ENCODE data around the gene LRP5. TPM values are rescaled to one million over a fixed set of nuclear protein-coding genes. Genes with fewer than 3 reads are reported as not detected.

The LRP5 gene
- total RNA-seq, 1 donor from 2014 or later, result 12.5 TPM

DNA sequence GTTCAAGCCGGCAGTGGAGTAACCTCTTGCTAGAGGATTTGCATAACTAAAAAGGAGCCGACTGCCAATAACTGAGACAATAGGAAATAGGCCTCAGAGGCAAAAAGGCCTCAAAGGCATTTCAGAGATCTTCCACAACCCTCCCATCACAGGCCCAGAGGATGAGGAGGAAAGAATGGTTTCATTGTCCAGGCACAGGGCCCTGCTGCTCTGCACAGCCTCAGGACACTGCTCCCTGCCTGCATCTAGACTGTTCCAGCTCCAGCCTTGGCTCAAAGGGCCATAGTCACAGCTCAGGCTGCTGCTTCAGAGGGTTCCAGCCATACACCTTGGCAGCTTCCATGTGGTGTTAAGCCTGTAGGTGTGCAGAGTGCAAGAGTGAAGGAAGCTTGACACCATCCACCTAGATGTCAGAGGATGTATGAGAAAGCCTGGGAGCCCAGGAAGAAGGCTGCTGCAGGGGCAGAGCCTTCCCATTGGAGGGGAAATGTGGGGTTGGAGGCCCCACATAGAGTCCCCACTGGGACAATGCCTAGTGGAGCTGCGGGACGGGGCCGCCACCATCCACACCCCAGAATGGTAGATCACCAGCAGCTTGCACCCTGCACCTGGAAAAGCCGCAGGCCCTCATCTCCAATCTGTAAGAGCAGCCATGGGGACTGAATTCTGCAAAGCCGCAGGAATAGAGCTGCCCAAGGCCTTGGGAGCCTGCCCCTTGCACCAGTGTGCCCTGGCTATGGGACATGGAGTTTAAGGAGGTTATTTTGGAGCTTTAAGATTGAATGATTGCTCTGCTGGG is 8.2 kb upstream of the LRP5 start:
- intact Hi-C loops (cut with micrococcal nuclease), result no loop called here

DNA sequence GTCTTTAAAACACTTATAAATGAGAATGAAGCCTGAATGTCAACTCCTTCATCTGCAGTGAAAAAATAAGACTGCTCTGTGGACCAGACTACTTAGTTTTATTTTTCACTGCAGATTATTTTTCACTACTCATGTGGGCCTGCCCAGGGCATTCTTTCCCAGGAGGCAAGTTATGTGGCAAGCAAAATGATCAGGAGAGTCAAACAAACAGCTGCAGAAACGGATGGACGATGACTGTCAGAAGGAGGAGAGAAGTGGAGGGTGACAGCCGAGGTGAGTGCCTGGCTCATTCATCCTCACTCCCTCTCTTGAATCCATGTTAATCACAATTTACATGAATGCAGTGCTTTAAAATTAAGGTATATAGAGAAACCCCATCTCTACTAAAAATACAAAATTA is 5.8 kb upstream of the LRP5 start:
- intact Hi-C loops (cut with micrococcal nuclease), result no loop called here

DNA sequence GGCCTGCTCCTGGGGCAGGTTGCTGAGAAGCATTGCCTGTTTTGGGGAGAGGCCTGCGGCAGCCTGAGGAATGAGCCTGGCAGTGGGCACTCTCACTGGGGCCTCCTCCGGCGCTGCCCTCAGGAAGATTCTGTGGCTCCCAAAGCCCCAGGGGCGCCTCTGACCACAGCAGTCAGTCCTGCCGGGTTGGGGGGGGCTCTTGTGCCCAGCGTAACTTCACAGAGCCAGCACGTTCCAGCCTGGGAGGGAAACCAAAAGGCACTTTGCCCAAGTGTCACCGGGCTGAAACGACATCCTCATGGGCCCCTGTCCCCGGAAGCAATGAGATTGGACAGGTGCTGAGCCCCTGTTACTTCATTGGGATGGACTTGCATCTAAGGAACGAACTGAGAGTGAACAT is 4.3 kb upstream of the LRP5 start:
- intact Hi-C loops (cut with micrococcal nuclease), result no loop called here

DNA sequence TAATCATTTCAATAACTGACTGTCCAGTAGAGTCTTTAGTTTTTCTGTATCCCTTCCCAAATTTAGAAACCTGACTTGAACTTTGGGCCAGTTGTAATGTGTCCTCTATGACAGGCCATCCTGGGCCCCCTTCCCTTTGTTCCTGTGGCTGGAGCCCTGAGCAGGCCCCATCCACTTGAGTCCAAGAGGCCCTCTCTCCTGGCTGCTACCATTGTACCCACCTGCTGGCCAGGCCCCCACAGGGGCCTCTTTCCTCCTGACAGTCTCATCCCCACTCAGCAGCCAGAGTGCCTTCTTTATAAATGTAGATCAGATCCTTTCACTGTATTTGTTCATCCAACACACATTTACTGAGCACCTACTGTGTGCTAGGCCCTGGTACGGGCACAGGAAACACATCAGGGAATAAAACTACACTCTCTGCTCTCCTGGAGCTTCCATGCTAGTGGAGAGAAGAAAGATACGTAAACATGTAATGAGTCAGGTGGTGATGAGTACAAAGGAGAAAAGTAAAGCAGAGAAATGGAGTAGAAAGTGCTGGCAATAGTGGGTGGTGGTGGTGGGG is 2.7 kb upstream of the LRP5 start:
- intact Hi-C loops (cut with micrococcal nuclease), result loop anchor here (5.0 kb wide), 1 partner anchor 73 kb away; no protein-coding TSS in a partner anchor

DNA sequence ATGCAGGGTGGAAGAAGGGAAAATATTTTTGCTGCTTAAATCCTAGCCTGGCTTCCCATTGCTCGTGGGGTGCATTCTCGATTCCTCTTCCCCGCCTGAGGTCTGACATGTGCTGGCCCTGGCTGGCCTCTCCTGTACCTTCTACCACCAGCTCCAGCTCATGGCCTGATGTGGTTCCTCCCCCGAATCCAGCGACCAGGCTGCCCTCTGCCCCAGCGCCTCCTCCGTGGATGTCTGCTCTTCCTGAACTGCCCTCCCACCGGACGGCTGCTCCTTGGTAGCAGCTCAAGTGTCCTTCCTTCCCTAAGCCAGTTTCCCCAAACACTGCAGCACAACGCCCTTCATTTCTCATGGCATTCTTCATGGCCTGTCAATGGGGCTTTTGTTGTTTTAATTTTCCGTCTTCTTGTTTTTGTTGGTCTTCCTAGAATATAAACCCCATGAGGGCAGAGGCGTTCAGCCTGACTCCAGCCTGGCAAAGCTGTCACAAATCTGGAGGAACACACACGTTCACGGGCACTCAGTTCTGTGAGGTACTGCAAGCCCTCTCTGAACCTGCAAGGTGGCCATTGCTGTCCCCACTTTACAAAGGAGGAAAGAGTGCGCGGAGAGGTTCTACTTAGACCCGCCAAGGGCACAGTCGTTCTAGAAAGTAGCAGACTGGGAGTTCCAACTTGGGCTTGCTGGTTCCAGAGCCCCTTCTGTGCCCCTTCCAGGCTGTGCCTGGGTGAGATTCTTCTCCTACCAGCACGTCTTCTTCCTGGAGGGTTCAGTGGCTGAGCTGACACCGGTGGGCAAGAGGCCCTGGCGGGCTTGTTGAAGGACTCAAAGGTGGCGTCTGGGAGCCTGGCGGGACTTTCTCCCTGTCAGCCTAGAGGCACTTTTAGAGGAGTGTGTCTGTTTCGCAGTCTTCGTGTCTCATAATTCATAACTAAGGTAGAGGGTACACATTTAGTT is 953 bp upstream of the LRP5 start:
- intact Hi-C loops (cut with micrococcal nuclease), result loop anchor here (5.0 kb wide), 1 partner anchor 71 kb away; no protein-coding TSS in a partner anchor

DNA sequence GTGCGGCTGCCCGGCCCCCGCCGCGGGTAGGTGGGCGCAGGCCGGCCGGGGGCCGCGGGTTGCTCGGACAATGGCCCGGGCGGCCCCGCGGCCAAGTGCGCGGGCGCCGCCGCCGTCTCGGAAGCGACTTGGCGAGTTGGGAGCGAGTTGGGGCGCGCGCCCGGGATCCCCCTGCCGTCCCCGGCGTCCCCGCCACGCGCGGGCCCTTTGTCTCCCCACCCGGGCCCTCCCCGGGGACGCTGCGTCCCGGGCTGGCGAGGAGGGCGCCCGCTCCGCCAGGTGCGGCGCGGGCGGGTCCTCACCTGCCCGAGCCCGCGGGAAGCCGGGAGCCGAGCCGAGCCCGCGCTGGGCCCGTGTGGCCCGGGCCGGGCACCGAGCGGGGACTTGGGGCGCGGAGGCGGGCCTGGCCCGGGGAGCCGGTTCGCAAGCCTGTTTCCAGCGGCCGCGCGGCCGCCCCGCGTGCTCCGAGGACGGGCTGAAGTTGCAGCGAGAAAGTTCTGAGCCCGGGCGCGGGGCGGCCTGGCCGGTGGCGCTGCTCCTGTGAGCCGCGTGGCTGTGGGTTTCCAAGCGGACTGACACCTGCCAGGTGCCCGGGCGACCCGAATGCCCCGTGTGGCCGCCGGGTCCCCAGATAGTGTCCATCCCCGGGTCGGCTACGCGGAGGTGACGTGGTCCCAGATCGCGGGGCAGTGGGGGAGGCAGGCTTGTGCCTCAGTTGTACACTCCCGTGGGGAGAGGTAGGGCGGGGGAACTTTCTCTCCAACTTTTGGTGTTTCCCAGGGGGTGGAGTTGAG is 586 bp downstream of the LRP5 start:
- intact Hi-C loops (cut with micrococcal nuclease), result loop anchor here (5.0 kb wide), 1 partner anchor 69 kb away; no protein-coding TSS in a partner anchor

DNA sequence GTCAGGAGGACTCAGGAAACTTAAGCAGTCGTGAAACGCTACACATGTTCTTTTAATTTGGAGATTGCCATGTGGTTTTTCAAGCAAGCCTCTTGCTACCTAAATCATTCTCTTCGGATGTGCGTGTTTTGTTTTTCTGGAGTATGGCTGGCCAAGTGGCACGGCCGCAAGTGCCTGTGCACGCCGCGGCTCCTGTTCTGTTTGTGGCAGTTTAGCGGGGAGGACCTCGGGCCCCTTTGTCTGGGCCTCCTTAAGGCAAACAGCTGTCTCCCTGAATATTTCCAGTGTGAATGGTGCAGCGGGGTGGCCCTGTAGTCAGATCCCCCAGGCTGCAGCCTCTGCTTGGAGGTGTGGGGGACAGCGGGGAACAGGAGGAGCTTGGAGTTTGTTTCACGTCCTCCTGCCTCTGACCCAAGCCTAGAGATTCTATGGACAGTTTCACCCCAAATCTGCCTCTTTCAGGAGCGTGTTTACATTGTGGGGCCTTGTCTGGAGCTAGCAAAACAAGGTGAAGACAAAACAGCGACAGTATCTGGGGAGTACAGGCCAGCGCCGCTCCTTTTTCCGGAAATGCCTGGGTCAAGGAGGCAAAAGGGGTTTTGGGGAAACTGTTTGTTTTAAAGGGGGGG is 1.3 kb downstream of the LRP5 start:
- intact Hi-C loops (cut with micrococcal nuclease), result loop anchor here (5.0 kb wide), 1 partner anchor 69 kb away; no protein-coding TSS in a partner anchor

DNA sequence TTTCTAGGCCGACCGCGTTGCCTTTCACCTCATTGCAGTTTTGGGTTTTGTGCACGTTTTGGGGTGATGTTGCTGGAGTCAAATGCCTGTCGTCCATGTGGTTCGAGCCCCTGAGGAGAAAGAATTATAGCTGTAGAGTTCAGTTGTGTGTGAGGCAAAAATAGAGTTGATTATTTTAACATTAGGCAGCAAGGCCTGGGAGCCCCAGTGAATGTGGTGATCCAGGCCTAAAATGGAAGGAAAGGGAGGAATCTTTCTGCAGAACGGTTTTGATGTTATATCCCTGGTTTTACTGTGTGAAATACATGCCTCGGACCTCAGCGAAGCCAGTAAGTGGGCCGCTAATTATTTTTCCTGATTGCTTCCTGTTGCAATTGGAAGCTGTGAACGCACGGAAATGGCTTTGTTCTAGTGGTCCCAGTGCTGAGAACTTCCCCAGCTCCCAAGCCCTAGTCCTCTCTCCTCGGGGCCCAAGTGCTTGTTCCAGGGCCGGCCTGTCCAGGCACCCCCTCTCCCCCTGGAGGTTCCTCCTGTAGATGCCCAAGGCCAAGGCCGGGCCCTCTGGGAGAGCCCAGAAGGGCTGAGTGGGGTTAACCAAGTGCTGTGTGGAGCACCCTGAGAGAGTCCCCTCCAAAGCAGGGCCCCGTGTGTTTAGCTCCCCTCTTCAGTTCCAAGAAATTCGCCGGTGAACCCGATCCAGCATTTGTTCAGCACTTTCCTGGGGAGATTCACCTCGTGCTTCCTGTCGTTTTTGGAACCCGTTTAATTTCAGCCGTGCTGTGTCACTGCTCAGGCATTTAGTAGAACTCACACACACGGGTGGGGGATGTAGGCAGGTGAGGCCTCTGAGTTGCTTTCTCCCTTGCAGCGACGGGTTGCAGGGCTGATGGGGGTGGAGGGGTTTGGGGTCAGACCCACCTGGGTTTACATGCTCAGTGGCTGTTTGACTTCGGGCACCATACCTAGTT is 2.1 kb downstream of the LRP5 start:
- intact Hi-C loops (cut with micrococcal nuclease), result loop anchor here (5.0 kb wide), 1 partner anchor 68 kb away; no protein-coding TSS in a partner anchor

DNA sequence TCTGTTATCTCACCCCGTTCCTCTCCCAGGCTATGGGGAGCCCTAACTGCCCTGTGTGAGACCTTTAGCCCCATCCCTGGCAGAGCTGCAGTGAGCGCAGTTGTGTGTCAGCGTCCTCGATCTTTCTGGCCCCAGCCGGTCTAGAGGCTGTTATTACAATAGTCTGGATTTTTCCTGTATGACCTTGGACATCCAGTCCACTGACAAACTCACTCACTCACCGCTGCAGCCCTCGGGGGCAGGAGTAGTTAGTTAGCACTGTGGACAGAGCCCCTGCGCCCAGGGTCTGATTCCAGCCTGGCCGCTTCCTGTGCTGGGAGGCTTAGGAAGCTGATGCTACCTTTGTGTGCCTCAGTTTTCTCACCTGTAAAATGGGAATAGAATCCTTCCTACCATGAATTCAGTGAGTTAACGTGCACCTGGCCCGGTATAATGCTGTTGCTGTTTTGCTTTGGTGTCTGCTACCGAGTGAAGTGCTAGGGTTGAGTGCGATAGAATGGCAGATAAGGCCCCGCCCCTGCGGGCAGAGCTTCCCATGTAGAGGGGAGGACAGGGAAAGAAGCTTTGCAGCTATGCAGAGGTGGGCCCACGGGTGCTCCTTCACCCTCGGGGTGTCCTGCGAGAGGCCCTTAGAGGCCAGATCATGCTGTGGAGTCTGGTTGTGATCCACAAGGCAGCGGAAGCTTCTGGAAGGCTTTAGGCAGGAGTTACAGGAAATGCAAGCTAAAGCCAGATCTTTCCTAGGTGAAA is 3.0 kb downstream of the LRP5 start:
- intact Hi-C loops (cut with micrococcal nuclease), result no loop called here

DNA sequence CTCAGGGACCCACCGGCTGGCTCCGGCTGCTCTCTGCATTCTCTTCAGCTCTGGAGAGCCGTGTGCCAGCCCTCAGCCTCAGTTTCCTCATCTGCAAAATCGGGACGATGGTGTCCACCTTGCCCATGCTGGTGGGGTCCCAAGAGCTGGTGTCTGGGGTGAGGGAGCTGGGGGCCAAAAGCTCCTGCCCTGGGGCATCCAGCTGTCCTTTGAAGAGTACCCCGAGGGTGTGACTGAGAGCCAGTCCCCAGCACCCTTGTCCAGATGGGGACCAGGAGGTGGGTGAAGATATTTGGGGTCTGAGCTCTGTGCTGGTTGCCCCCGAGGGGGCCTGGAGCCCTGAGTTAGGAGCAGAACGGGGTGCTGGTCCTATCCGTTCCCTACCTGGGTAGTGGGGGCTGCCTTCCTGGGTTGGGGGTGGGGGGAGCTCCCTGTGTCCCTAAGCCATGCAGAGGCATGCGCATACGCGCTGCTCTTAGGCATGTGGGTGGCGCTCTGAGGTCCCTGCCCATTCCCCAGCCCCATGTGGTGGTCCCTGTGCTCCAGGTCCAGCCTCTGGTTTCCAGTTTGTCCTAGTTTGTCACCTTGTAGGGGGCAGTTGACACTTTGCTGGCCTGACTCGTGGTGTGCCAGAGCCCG is 4.9 kb downstream of the LRP5 start:
- intact Hi-C loops (cut with micrococcal nuclease), result no loop called here

DNA sequence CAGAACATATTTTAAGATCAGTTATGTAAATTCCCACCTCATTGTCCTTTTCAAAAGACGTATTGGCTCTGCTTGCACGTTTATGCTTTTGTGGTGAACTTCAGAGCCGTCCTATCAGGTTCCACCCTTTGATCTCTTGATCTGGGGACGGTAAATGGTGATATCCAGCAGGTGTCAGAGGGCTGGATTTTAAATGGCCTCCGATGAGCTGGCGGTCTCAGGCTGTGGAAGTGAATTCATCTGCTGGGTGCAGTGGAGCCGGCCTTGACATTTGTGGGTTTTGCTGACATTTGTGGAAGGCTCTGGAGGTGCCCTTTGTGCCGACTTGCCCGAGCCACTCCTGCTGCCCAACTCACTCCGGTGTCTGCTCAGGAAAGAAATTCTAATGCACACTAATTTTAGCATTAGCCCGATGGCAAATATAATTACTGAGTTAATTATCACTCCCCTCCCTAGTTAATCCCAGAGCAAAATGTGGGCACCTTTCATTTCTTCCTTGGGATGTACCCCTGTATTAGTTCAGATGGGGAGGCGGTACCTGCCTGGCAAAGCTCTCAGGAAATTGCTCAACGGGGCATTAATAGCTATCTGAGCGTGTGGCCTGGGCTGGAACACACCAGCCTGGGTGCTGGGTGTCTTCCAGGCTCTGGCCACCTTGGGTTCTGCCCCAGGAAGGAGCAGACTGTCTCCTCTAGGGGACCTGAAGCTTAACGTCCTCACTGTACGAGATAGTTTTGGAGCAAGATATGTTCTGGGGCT is 9.1 kb downstream of the LRP5 start:
- intact Hi-C loops (cut with micrococcal nuclease), result no loop called here

DNA sequence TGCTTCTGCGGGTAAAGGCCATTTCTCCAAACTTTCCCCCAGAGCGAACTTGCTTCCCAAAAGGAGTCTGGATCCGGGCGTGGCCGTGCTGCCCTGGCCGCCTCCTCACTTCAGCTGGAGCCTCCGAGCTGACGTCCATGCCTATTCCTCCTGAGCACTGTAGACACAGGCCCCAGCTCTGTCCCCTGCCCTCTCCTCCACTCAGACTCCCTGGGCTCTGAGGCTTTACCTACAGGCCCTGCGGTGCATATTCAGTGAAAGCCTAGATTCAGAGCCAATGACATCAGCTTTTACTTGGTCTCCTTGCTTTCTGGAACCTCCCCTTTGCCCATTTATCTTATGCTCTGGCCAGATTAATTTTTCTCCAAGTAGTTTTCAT is 9.7 kb downstream of the LRP5 start:
- intact Hi-C loops (cut with micrococcal nuclease), result no loop called here

DNA sequence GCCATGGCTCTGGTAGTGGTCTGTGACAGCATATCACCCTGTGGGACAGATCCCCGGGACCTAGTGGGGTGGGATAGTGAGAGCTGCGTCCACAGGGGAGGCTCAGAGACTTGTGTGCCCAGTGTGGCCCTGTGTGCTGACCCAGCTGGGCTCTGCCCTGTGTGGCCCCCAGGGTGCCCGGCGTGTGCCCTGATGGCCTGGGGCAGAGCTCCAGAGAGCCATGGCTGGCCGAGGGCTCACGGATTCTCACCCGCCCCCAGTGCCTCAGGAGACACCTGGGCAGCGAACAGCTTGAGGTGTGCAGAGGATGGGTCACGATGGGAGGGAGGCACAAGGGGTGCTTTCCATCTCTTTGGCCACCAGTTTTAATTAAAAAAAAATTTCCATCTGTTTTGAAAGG is 11.8 kb downstream of the LRP5 start:
- intact Hi-C loops (cut with micrococcal nuclease), result no loop called here

DNA sequence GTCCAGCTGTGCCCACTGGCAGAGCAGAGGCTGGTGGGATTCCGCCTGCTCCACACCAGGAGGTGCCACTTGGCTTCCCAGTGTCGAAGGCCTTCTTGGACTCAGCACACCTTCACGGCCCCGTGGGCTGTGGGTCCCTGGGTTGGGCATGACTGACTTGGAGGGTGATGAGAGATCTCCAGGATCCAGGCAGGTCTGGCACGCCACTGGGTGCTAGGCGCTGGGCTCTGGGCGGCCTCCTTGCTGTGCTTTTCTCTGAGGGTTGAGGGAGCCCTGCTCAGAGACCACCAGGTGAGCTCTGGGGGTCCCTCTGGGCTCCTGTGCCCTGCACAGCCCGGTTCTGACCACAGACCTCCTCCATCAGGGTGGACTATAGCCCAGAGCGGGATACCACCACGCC is 12.3 kb downstream of the LRP5 start:
- intact Hi-C loops (cut with micrococcal nuclease), result no loop called here

DNA sequence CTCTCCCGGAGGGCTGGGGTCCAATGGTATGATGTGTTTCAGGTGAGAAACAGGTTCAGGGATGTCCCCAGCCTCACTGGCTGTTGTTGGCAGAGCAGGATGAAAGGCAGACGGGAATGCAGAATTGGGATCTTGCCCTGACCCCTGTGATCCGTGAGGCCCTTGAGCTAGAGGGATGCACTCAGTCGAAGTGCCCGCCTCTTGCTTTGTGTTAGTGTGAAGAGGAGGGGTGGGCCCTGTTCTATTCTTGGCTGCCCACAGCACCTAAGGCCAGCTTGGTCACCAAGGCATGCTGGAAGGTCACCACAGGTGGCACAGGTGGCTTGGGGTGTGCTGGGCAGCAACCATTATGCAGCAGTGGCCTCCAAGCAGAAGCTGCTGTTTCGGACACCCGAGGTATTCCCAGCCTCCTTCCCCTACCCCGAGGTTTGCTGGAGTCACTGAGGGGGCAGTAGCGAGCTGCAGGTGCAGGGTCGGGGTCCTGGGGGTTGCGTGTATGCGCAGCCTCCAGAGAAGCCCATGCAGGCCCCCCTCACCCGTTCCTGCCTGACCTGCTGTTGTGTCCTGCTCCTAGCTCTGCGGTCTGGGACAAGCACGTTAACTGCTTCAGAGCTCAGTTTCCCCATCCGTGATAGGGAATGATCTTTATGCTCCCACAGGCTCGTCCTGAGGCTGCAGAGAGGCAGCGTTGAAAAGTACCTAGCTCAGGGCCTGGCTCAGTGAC is 13.0 kb downstream of the LRP5 start:
- intact Hi-C loops (cut with micrococcal nuclease), result no loop called here

DNA sequence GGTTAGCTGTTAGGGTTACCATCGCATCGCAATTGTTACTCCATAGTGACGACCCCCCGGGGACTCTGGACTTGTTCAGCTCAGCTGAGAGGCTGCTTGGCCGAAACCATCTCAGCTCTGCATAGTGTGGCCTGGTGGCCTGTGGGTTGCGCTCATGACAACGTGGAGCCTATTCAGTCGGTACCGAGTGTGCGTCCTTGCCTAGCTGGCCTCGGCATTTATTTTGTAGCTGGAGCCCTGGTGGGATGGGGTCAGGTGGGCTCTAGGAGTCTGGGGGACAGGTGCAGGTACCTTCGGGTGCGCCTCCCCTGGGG is 13.5 kb downstream of the LRP5 start:
- intact Hi-C loops (cut with micrococcal nuclease), result no loop called here

Measured in T-helper 2 cell treated with Interferon-gamma antibody and Interleukin-4, amounts not matched to agents 100 ng/mL and 5 ng/mL, for 36 hours (primary cell).